Activated T-helper 1 cell treated with anti-CD3 and anti-CD28 coated beads, Interleukin-12 subunit alpha, Interleukin-12 subunit beta, Interleukin-2, Interleukin-4 antibody, amounts not matched to agents 30 ng/mL and 10 ng/mL and 1 ng/mL, durations not matched to agents 14 hours and 24 hours and 36 hours (primary cell): Measurements from ENCODE around the gene TRAF3. TPM values are rescaled to one million over a fixed set of nuclear protein-coding genes. Genes with fewer than 3 reads are reported as not detected.
A peak's percentile ranks its signal among the peaks of the same experiment; 100 is the strongest.
"Not testable (repeated sequence)": the region's sequence is repeated elsewhere in the genome, so short reads cannot be mapped to it uniquely, and the experiment has no call there.

Source experiments
- DNase-seq: peaks from one replicate; pipeline ENCODE4 v3.0.0; 2021; ENCODE audit warnings: low spot score
- H3K27ac Mint-ChIP-seq: one replicate; pipeline ENCODE4 v1.8.0; 2021; ENCODE audit warnings: mild to moderate bottlenecking, mixed read lengths
- H3K27me3 Mint-ChIP-seq: one replicate; pipeline ENCODE4 v1.8.0; 2022; ENCODE audit warnings: mild to moderate bottlenecking, moderate library complexity, mixed read lengths; ENCODE audit not compliant: insufficient read depth
- H3K36me3 Mint-ChIP-seq: one replicate; pipeline ENCODE4 v1.8.0; 2021; ENCODE audit warnings: low read depth, mixed read lengths
- H3K4me1 Mint-ChIP-seq: one replicate; pipeline ENCODE4 v1.8.0; 2021; ENCODE audit warnings: low read depth, mixed read lengths
- H3K4me3 Mint-ChIP-seq: one replicate; pipeline ENCODE4 v1.8.0; 2021; ENCODE audit warnings: mild to moderate bottlenecking, moderate library complexity, mixed read lengths
- H3K9me3 Mint-ChIP-seq: one replicate; pipeline ENCODE4 v1.8.0; 2021; ENCODE audit warnings: mixed read lengths
- intact Hi-C: fragments of 100-400 bp; cut with micrococcal nuclease; formaldehyde crosslinking; loops from one replicate; pipeline ENCODE4 v1.15.1; 2024
- total RNA-seq: library from RNA; stranded (reverse); gene quantifications from 2 replicates; pipeline ENCODE4 v1.2.3, GENCODE V29; 2022

The TRAF3 gene
- total RNA-seq, 1 donor from 2014 or later = 73.1 TPM

DNA sequence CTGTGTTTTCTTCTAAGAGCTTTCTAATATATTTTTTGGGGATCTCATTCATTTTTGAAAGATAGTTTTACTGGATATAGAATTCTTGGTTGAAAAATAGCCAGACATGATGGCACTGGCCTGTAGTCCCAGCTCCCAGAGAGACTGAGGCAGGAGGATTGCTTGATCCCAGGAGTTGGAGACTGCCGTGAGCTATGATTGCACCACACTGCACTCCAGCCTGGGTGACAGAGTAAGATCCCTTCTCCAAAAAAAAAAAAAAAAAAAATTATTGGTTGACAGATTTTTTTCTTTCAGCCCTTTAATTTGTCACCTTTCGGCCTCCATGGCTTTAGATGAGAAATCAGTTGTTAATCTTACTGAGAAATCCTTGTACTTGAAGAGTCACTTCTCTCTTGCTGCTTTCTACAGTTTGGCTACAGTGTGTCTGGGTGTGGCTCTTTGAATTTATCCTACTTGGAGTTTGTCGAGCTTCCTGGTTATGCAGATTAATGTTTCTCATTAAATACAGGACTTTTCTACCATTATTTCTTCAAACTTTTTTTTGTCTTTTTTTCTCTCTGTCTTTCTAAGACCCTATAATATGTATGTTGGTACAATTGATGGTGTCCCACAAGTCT lies 85.0 kb downstream of the TRAF3 start:
- DNase-seq = no peak
- intact Hi-C loops = no loop called here
- peaks cover 59% of the 10 kb centered on the region for H3K36me3 Mint-ChIP-seq
- H3K4me1 Mint-ChIP-seq = peaks cover 35% of the 10 kb centered on the region
- no peak overlapping the region for H3K4me3 Mint-ChIP-seq
- H3K9me3 Mint-ChIP-seq = peaks cover 16% of the 10 kb centered on the region
- H3K27me3 Mint-ChIP-seq = no peaks in the 10 kb centered on the region
- H3K27ac Mint-ChIP-seq = no peak overlapping the region

- intact Hi-C loops = no loop called here
- H3K36me3 Mint-ChIP-seq = peaks cover 58% of the 10 kb centered on the region
These were observed 86.1 kb downstream of the TRAF3 start for GRCh38 chr14:102863381-102863780.

GRCh38 chr14:102865916-102866315 lies 88.7 kb downstream of the TRAF3 start:
- Mint-ChIP-seq H3K9me3 (peaks cover 16% of the 10 kb centered on the region), H3K36me3 (peaks cover 56% of the 10 kb centered on the region), H3K27ac (peak overlapping the region; percentile 29), H3K4me1 (peaks cover 29% of the 10 kb centered on the region)
- H3K4me3 Mint-ChIP-seq, DNase-seq, intact Hi-C loops, H3K27me3 Mint-ChIP-seq: not testable (repeated sequence)

More at GRCh38 chr14:102863381-102863780, 86.1 kb downstream of the TRAF3 start:
- Mint-ChIP-seq H3K4me3 (no peak overlapping the region), H3K27ac (no peak overlapping the region), H3K27me3 (no peaks in the 10 kb centered on the region), H3K9me3 (peaks cover 16% of the 10 kb centered on the region), H3K4me1 (peaks cover 38% of the 10 kb centered on the region)
- no peak for DNase-seq

- Mint-ChIP-seq H3K36me3 (peaks cover 57% of the 10 kb centered on the region), H3K4me1 (peaks cover 33% of the 10 kb centered on the region), H3K27me3 (no peaks in the 10 kb centered on the region), H3K9me3 (peaks cover 8% of the 10 kb centered on the region), H3K4me3 (no peak overlapping the region), H3K27ac (peak overlapping the region; percentile 48)
- DNase-seq = no peak
- intact Hi-C loops = no loop called here
These were observed 89.9 kb downstream of the TRAF3 start for GRCh38 chr14:102866982-102867761.

DNA sequence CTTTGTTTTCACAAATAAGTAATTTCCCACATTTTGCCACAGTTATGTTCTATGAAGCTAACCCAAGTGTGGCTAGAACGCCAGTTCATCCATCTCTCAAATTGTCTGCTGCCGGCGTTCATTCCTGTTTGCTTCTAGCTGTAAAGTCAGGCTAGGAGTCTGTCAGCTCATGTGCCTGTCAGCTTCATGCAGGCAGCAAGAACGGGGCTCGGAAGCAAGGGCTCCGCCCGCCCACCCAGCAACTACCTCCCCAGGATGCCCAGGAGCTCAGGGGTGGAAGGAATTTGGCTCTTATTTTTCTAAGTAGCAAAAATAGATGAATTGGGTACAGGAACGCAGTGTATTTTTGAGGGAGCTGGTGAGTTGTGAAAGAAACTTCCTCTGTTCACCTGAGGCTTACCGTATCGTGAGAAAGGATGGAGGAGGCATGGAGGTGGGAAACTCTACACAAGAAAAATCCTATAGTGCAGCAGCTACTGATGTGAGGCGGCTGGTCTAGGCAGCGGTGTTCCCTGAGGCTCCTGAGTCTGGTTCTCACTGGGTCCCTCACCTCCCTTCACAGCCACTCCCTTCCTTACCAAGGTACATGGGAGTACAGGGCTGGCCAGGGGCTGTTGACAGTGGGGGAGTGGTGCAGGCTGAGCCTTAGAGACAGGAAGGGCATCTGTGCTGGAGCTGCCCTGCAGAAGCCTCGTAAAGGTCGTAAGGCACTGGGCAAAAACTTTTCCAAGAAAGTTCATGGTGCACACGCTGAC lies 90.8 kb downstream of the TRAF3 start:
- intact Hi-C loops = no loop called here
- H3K27ac Mint-ChIP-seq = no peak overlapping the region
- H3K4me1 Mint-ChIP-seq = peaks cover 36% of the 10 kb centered on the region
- H3K27me3 Mint-ChIP-seq = no peaks in the 10 kb centered on the region
- DNase-seq = no peak
- no peak overlapping the region for H3K4me3 Mint-ChIP-seq
- peaks cover 5% of the 10 kb centered on the region for H3K9me3 Mint-ChIP-seq
- peaks cover 55% of the 10 kb centered on the region for H3K36me3 Mint-ChIP-seq

DNA sequence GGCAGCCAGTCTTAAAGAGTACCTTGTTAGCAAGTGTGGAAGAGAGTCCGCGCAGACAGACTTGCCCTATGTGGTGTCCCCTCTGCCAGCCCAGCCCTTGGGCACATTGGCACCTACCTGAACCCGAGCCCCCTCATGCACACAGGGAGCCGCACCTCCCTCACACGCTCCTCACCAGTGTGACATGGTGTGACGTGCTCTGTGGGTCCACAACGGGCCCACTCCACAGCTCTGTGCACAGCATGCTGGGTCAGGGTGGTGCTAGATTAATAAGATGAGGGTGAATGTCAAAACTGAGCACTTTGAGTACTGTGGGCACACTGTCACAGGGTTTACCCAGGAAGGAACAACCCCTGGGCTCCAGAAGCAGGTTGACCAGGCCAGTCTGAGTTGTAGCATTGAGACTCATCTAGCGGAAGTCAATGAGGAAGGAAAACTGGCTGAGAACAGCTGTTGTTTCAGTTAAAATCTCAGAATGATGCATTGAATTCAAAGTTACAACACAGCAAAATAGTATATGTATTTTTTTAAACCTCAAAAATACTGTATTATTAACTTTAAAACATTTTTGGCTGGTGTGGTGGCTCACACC lies 91.8 kb downstream of the TRAF3 start:
- intact Hi-C loops = no loop called here
- no peak for DNase-seq
- no peak overlapping the region for H3K4me3 Mint-ChIP-seq
- peaks cover 36% of the 10 kb centered on the region for H3K4me1 Mint-ChIP-seq
- H3K27me3 Mint-ChIP-seq = no peaks in the 10 kb centered on the region
- H3K27ac Mint-ChIP-seq = no peak overlapping the region
- peaks cover 49% of the 10 kb centered on the region for H3K36me3 Mint-ChIP-seq
- H3K9me3 Mint-ChIP-seq = no peaks in the 10 kb centered on the region

DNA sequence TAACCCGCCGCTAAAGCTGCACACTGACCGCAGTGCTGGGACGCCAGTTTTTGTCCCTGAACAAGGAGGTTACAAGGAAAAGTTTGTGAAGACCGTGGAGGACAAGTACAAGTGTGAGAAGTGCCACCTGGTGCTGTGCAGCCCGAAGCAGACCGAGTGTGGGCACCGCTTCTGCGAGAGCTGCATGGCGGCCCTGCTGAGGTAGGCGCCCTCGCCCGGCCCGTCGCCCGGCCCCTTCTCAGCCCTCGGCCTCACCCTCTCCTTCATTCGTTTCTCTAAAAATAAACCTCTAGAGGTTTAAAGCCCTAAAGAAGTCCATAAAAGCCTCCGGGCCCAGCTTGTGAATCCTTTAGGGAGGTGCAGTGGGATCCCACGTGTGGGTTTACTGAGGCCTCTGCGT lies 93.0 kb downstream of the TRAF3 start:
- no peaks in the 10 kb centered on the region for H3K9me3 Mint-ChIP-seq
- peak overlapping the region; percentile 73 for H3K27ac Mint-ChIP-seq
- DNase-seq = no peak
- no peaks in the 10 kb centered on the region for H3K27me3 Mint-ChIP-seq
- H3K4me3 Mint-ChIP-seq = no peak overlapping the region
- intact Hi-C loops = no loop called here
- peaks cover 43% of the 10 kb centered on the region for H3K36me3 Mint-ChIP-seq
- peaks cover 36% of the 10 kb centered on the region for H3K4me1 Mint-ChIP-seq

GRCh38 chr14:102870994-102871831 lies 94.0 kb downstream of the TRAF3 start:
- intact Hi-C loops = no loop called here

DNA sequence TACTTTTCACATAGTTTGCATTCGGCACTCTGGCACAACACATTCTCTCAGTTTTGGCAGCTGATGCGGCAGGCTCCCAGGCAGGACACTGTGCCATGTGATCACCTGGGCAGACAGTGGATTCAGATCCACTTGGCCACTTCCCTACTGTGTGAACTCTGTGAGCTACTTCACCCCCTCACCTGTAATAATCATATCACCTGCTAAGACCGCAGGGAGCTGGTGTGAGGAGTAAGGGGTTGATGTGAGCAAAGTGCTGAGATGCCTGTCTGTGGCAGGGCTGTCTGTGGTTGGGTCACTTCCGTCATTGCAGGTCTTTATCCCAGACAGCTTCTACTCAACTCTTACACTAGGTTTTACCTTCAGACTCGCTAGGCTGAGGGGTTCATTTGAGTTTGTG lies 94.8 kb downstream of the TRAF3 start:
- no peak overlapping the region for H3K4me3 Mint-ChIP-seq
- intact Hi-C loops = no loop called here
- H3K4me1 Mint-ChIP-seq = peaks cover 30% of the 10 kb centered on the region
- no peaks in the 10 kb centered on the region for H3K27me3 Mint-ChIP-seq
- H3K36me3 Mint-ChIP-seq = peaks cover 35% of the 10 kb centered on the region
- DNase-seq = no peak
- H3K27ac Mint-ChIP-seq = peak overlapping the region; percentile 65
- H3K9me3 Mint-ChIP-seq = no peaks in the 10 kb centered on the region

More at GRCh38 chr14:102870994-102871831, 94.0 kb downstream of the TRAF3 start:
- DNase-seq = no peak
- peak overlapping the region; percentile 65 for H3K27ac Mint-ChIP-seq
- H3K4me3 Mint-ChIP-seq = no peak overlapping the region
- H3K36me3 Mint-ChIP-seq = peaks cover 37% of the 10 kb centered on the region
- H3K9me3 Mint-ChIP-seq = no peaks in the 10 kb centered on the region
- no peaks in the 10 kb centered on the region for H3K27me3 Mint-ChIP-seq
- peaks cover 36% of the 10 kb centered on the region for H3K4me1 Mint-ChIP-seq

- peak overlapping the region; percentile 50 for H3K27ac Mint-ChIP-seq
- H3K27me3 Mint-ChIP-seq = no peaks in the 10 kb centered on the region
- intact Hi-C loops = no loop called here
- peaks cover 29% of the 10 kb centered on the region for H3K36me3 Mint-ChIP-seq
- no peak overlapping the region for H3K4me3 Mint-ChIP-seq
- H3K9me3 Mint-ChIP-seq = no peaks in the 10 kb centered on the region
- peaks cover 24% of the 10 kb centered on the region for H3K4me1 Mint-ChIP-seq
- DNase-seq = no peak
These were observed 95.9 kb downstream of the TRAF3 start for GRCh38 chr14:102873131-102873530.

- intact Hi-C loops = no loop called here
- no peaks in the 10 kb centered on the region for H3K27me3 Mint-ChIP-seq
- no peak overlapping the region for H3K27ac Mint-ChIP-seq
- no peak for DNase-seq
- peaks cover 26% of the 10 kb centered on the region for H3K36me3 Mint-ChIP-seq
- H3K9me3 Mint-ChIP-seq = no peaks in the 10 kb centered on the region
- no peak overlapping the region for H3K4me3 Mint-ChIP-seq
- peaks cover 24% of the 10 kb centered on the region for H3K4me1 Mint-ChIP-seq
These were observed 96.4 kb downstream of the TRAF3 start for GRCh38 chr14:102873546-102874061.

GRCh38 chr14:102875652-102876051 lies 98.4 kb downstream of the TRAF3 start:
- intact Hi-C loops = no loop called here
- no peaks in the 10 kb centered on the region for H3K27me3 Mint-ChIP-seq
- no peaks in the 10 kb centered on the region for H3K9me3 Mint-ChIP-seq
- H3K27ac Mint-ChIP-seq = no peak overlapping the region
- H3K36me3 Mint-ChIP-seq = peaks cover 26% of the 10 kb centered on the region
- H3K4me1 Mint-ChIP-seq = peaks cover 17% of the 10 kb centered on the region
- H3K4me3 Mint-ChIP-seq = no peak overlapping the region
- DNase-seq = no peak
